K562 (cell line): Measurements from ENCODE around the gene SPATA17.

ENCODE experiments used
- EZH2 ChIP-seq: IDR thresholded peaks from 2 replicates; pipeline ENCODE4 v1.6.1; 2012; ENCODE audit warnings: low read depth, mild to moderate bottlenecking, inconsistent platforms, low read length, borderline replicate concordance
- L3MBTL2 ChIP-seq: fragments of 450-650 bp; IDR thresholded peaks from 2 replicates; pipeline ENCODE4 v1.6.1; 2016; ENCODE audit warnings: mild to moderate bottlenecking, moderate library complexity
- TARDBP ChIP-seq: fragments of 450-650 bp; IDR thresholded peaks from 2 replicates; pipeline ENCODE4 v1.6.1; 2016
- ZNF239 ChIP-seq: fragments of 250-450 bp; sonication (Bioruptor Pico); IDR thresholded peaks from 2 replicates; pipeline ENCODE4 v1.4.0; 2020; ENCODE audit warnings: mild to moderate bottlenecking
- TF ChIP-seq, protein P1 (sequence below): fragments of 200-600 bp; sonication (generic); IDR thresholded peaks from one replicate; pipeline ENCODE4 v1.6.1; 2012; ENCODE audit warnings: mild to moderate bottlenecking, low read depth, low read length, inconsistent platforms

DNA sequence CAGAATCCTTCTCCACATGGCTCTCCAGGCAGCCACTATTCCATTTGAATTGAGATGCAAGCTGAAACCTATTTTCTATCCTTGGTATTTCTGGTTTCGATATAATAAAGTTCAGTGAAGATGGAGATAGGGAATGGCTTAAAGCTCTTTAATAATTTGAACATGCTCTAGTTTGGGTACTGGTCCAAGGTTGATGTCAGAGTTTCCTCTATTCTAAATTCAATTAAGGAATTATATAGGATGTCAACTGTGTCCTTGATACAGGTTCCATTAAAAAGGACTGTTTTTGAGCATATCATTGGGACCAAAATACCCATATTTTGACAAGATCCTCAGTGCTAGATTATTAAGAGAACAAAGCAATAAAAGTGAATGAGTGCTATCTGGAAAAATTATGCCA is 245.3 kb downstream of the SPATA17 start:
- TF ChIP-seq L3MBTL2, result no peak
- no peak for TF ChIP-seq EZH2
- no peak for TF ChIP-seq ZNF239
- no peak for TF ChIP-seq TARDBP
- TF ChIP-seq, protein P1, sequence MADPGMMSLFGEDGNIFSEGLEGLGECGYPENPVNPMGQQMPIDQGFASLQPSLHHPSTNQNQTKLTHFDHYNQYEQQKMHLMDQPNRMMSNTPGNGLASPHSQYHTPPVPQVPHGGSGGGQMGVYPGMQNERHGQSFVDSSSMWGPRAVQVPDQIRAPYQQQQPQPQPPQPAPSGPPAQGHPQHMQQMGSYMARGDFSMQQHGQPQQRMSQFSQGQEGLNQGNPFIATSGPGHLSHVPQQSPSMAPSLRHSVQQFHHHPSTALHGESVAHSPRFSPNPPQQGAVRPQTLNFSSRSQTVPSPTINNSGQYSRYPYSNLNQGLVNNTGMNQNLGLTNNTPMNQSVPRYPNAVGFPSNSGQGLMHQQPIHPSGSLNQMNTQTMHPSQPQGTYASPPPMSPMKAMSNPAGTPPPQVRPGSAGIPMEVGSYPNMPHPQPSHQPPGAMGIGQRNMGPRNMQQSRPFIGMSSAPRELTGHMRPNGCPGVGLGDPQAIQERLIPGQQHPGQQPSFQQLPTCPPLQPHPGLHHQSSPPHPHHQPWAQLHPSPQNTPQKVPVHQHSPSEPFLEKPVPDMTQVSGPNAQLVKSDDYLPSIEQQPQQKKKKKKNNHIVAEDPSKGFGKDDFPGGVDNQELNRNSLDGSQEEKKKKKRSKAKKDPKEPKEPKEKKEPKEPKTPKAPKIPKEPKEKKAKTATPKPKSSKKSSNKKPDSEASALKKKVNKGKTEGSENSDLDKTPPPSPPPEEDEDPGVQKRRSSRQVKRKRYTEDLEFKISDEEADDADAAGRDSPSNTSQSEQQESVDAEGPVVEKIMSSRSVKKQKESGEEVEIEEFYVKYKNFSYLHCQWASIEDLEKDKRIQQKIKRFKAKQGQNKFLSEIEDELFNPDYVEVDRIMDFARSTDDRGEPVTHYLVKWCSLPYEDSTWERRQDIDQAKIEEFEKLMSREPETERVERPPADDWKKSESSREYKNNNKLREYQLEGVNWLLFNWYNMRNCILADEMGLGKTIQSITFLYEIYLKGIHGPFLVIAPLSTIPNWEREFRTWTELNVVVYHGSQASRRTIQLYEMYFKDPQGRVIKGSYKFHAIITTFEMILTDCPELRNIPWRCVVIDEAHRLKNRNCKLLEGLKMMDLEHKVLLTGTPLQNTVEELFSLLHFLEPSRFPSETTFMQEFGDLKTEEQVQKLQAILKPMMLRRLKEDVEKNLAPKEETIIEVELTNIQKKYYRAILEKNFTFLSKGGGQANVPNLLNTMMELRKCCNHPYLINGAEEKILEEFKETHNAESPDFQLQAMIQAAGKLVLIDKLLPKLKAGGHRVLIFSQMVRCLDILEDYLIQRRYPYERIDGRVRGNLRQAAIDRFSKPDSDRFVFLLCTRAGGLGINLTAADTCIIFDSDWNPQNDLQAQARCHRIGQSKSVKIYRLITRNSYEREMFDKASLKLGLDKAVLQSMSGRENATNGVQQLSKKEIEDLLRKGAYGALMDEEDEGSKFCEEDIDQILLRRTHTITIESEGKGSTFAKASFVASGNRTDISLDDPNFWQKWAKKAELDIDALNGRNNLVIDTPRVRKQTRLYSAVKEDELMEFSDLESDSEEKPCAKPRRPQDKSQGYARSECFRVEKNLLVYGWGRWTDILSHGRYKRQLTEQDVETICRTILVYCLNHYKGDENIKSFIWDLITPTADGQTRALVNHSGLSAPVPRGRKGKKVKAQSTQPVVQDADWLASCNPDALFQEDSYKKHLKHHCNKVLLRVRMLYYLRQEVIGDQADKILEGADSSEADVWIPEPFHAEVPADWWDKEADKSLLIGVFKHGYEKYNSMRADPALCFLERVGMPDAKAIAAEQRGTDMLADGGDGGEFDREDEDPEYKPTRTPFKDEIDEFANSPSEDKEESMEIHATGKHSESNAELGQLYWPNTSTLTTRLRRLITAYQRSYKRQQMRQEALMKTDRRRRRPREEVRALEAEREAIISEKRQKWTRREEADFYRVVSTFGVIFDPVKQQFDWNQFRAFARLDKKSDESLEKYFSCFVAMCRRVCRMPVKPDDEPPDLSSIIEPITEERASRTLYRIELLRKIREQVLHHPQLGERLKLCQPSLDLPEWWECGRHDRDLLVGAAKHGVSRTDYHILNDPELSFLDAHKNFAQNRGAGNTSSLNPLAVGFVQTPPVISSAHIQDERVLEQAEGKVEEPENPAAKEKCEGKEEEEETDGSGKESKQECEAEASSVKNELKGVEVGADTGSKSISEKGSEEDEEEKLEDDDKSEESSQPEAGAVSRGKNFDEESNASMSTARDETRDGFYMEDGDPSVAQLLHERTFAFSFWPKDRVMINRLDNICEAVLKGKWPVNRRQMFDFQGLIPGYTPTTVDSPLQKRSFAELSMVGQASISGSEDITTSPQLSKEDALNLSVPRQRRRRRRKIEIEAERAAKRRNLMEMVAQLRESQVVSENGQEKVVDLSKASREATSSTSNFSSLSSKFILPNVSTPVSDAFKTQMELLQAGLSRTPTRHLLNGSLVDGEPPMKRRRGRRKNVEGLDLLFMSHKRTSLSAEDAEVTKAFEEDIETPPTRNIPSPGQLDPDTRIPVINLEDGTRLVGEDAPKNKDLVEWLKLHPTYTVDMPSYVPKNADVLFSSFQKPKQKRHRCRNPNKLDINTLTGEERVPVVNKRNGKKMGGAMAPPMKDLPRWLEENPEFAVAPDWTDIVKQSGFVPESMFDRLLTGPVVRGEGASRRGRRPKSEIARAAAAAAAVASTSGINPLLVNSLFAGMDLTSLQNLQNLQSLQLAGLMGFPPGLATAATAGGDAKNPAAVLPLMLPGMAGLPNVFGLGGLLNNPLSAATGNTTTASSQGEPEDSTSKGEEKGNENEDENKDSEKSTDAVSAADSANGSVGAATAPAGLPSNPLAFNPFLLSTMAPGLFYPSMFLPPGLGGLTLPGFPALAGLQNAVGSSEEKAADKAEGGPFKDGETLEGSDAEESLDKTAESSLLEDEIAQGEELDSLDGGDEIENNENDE, result no peak
